CMK (cell line): ENCODE data around the gene UVRAG.

Source experiments
- DNase-seq: peaks from one replicate; pipeline ENCODE4 v3.0.0-alpha.2; 2010; ENCODE audit warnings: low read depth

The UVRAG gene

DNA sequence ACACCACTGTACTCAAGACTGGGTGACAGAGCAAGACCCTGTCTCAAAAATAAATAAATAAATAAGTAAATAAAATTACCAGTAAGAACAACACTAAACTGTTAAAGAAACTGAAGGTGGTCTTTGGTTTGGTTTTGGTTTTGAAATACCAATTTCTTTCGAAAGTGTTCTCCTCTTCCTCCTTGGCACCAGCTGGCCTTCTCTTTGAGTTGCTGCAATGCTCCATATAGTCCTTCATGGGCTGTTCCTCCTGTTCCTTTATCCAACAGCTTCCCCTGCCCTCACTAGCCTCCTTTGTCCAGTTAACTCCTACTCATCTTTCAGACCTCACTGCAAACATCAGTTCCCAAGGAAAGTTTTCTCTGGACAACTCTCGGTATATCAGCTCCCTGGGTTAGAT lies 5.0 kb upstream of the UVRAG start:
- no peak for DNase-seq

DNA sequence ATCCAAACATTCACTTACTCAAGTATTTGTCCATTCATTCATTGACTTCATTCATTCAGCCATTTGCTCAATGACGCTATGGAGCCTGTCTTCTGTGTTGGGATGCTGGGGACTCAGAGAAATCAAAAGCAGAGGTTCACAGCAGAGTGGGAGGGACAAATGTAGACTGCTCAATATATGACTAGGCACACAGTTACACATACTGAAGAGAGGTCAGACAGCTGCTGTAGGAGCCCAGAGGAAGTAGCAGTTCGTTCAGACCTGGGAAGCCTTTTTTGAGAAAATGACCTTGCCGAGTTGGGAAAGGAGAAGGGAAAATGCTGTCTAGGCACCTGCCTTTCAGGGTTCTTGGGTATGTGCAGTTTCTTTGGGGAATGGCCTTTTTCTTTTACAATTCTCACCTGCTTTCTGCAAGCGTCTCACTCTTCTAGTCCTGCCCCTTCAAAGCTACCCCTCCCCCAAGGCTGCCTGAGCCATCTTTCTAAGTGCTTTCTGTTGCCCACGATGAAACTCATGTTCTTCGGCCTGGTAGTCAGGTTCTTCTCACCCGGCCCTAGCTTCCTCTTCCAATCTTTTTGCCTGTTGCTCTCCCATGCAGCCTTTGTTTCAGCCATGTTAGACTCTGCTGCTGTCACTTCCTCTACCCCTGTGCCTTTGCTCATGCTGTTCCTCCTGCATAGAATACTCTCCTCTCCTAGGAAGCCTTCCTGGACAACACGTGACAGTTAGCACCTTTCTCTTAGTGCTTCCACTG lies 4.2 kb upstream of the UVRAG start:
- DNase-seq = no peak

DNA sequence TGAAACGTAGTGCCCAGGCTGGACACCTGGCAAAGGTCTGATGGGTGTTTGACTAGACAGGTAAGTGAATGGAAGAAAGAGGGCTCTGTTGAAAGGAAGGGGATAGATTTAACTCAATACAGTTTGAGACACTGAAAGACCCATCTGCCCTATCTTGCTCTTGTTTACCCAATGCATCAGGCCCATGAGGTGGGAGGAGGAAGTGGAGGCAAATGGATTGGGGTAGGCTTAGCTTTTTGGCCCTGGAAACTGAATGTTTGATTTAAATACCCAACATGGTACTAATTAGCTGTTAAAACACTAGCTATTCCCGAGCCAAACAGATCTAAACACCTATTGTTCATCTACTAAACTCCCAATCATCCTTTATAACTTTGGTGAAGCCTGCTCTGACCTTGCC lies 3.5 kb upstream of the UVRAG start:
- DNase-seq = no peak

GRCh38 chr11:75812542-75813040 lies 2.4 kb upstream of the UVRAG start:
- DNase-seq = no peak

DNA sequence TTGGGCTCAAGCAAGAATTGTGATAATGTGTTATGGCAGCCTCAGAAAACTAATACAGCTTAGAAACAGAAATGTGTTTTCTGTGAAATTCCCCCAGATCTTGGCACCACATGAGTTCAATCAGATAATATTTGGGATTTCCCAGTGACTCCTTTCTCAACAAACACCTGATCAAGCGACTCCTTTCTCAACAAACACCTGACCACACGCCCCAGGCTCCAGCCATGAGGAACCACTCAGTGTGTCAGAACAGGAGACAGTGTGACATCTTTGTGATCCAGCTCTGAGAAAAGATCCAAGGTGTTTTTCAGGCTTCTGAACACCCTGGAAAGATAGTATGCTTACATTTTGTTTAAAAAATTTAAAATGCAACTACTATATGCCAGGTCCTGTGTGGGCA lies 1.9 kb upstream of the UVRAG start:
- DNase-seq = no peak

DNA sequence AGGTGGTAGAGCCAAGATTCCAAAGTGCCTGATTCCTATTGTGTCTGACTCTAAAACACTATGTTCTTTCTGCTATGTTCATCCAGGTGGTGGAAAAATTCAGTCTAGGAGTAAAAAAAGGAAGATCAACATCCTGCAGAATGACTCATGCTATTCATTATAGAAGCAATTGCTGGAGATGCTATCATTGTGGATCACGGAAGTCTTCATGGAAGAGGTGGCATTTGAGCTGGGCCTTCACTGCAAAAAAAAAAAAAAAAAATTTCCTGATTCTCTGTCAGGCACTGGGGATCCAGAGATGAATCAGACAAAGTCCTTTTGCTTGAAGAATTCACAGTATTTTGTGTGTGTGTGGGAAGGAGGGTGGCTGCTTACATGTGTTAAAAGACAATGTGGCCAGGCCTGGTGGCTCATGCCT lies 1.4 kb upstream of the UVRAG start:
- no peak for DNase-seq

DNA sequence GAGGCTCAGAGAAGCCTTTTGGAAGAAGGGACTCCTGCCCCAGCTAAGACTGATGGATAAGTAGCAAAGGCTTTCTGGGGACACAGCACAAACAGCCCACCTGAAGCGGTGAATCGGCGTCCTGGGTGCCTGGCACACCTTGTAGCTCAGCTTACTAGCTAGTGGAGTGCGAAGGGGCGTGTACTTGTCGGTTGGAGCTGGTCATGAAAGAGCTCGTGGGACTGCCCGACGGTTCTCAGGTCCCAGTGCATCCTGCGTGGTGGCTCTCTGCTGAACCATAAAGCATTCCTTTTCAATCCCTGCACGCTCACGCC lies 690 bp upstream of the UVRAG start:
- no peak for DNase-seq

DNA sequence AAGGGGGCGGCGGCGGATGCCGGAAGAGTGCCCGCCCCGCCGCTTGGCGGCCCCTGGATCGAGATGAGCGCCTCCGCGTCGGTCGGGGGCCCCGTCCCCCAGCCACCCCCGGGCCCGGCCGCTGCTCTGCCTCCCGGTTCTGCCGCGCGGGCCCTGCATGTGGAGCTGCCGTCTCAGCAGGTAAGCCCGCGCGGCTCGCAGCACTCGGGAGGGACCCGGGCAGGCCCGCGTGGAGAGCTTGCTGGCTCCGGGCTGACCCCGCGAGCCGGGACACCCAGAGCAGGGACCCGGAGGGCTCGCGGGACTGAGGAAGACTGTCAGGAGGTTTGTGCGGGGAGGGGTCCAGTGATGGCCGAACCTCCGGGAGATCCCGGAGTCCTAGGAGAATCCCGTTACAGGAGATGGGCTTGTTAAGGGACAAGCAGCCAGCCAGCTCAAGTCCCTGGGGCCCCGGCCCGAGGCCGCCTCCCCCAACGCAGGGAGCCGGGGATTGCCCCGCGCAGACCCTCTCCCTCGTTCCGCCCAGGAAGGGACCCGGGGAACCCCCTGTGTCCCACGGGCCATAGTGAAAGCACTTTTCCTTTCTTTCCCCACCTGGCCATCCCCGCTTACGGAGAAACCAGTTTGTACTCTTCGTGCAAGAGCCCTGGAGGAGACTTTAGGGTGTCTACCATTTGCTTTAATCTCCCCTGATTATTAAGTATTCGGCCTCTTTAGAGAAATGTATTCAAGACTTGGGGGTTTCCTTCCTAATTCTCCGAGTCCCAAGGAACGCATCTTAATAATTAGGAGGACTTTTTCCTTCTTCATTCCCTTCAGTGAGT lies 547 bp downstream of the UVRAG start:
- no peak for DNase-seq

GRCh38 chr11:75816561-75817239 lies 1.7 kb downstream of the UVRAG start:
- DNase-seq = peak; percentile 20

DNA sequence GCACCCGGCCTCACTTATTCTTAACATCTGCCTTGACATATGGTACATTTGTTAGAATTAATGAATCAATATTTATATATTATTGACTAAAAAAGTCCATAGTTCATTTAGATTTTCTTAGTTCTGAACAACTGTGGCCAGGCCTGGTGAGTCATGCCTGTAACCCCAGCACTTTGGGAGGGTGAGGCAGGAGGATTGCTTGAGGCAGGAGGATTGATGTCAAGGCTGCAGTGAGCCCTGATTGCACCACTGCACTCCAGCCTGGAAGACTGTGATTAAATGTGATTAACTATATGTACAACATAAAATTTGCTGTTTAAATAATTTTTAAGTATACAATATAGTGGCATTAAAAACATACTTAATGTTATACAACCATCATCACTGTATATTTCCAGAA lies 5.6 kb downstream of the UVRAG start:
- DNase-seq = no peak

DNA sequence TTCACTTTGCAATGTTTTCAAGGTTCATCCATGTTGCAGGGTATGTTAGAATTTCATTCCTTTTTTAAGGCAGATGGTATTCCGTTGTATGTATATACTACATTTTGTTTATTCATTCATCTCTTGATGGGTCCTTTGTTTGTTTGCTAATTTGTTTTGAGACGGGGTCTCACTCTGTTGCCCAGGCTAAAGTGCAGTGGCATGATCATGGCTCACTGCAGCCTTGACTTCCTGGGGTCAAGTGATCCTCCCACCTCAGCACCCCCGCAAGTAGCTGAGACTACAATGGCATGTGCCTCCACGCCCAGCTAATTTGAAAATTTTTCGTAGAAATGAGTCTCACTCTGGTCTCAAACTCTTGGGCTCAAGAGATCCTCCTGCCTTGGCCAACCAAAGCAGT lies 6.2 kb downstream of the UVRAG start:
- DNase-seq = no peak

DNA sequence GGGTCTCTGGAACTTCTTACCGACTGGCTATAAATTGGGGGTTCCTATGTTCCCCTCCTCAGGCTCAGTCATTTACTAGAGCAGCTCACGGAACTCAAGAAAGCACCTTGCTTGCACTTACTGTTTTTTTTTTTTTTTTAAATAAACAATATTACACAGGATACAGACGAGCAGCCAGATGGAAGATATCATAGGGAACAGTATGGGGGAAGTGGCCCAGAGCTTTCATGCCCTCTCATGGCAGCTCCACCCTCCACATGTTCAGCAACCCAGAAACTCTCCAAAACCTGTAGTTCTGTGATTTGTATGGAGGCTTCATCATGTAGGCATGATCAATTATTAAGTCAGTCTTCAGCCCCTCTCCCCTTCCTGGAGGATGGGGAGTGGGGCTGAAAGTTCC lies 7.5 kb downstream of the UVRAG start:
- peak; percentile 15 for DNase-seq

- no peak for DNase-seq
These were observed 8.4 kb downstream of the UVRAG start for GRCh38 chr11:75823415-75823814.

- no peak for DNase-seq
These were observed 8.9 kb downstream of the UVRAG start for GRCh38 chr11:75823946-75824345.

- no peak for DNase-seq
These were observed 11.6 kb downstream of the UVRAG start for GRCh38 chr11:75826461-75827230.

GRCh38 chr11:75827562-75827961 lies 12.6 kb downstream of the UVRAG start:
- no peak for DNase-seq

DNA sequence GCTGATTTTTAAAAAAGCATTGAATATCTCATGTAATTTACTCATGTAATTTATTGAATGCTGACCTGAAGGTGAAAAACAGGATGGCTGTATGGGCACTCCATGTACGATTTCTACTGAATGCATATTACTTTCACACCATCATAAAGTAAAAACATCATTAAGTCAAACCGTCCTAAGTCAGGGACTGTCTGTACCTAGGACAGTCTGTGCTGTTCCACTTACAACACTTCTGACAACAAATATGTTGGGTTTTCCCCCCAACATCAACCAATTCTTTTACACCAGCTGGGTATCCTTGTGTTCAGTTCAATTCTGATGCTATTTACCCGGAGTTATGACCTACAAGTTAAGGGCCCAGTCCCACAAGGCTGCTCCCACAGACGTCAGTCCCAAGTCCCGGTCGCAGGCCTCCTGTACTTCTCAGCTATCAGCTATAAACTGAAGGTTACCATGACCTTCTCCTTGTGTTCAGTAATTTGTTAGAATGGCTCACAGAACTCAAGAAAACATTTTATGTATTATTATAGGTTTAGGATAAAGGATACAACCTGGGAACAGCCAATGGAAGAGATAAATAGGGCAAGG lies 17.0 kb downstream of the UVRAG start:
- DNase-seq = no peak

DNA sequence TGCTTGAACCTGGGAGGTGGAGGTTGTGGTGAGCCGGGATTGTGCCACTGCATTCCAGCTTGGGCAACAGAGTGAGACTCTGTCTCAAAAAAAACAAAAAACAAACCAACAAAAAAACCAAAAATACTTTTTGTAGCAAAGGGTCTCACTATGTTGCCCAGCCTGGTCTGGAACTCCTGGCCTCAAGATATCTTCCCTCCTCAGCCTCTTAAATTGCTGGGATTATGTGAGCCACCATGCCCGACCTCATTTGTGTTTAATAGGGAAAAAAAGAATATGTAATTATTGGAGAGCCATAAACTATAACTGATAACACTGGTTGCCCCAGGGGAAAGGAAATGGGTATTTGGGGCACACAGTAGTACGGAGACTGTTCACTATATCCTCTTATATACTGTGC lies 19.7 kb downstream of the UVRAG start:
- no peak for DNase-seq

GRCh38 chr11:75836417-75836816 lies 21.4 kb downstream of the UVRAG start:
- no peak for DNase-seq

DNA sequence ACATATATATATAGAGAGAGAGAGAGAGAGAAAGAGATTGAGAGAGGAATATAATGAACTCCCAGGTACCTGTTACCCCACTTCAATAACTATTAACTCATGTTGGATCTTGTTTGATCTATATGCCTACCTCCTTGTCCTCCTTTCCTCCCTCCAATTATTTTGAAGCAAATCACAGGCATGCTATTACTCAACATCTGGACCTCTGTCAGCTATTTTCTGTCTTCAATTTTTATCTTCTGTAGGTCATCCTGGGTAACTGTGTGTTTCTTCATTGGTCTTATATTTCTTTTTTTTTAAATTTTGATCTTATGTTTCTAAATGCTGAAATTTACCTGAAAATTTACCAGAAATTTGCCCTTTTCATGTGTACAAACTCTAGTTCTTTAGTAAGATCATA lies 24.8 kb downstream of the UVRAG start:
- DNase-seq = no peak

- no peak for DNase-seq
These were observed 25.5 kb downstream of the UVRAG start for GRCh38 chr11:75840522-75840921.

GRCh38 chr11:75841739-75842138 lies 26.7 kb downstream of the UVRAG start:
- DNase-seq = no peak
